ENCODE data around the gene ITGA4.

DNA sequence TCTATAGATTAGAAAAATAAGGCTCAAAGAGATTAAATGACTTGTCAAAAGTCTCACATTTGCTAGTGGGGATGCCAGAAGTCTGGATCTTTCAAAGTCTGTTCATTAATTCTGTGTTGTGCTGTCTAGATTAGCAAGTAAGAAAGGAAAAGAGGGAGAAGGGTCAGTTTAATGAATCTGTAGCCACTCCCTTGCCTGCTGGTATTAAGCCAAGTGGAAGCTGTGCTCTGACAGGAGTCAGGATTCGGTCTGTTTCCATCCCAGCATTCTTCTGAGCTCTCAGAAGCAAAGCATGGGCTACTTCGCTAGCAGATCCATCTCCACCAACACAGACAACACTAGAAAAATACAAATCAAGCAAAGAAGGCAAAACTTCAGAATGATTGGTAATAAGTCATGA, 101.2 kb downstream of the ITGA4 start:
- TF ChIP-seq NFIC (IDR thresholded peaks at IDR 0.05) (no peak), TCF12 (IDR thresholded peaks at IDR 0.05; ENCODE audit: low read depth) (no peak), EGR1 (IDR thresholded peaks at IDR 0.05) (no peak), EP300 (IDR thresholded peaks at IDR 0.05; ENCODE audit: borderline replicate concordance) (no peak), CREB1 (IDR thresholded peaks at IDR 0.05; ENCODE audit: low read depth) (no peak), RAD21 (IDR thresholded peaks at IDR 0.05; ENCODE audit: low read depth) (no peak), YY1 (IDR thresholded peaks at IDR 0.05; ENCODE audit: low read depth) (no peak), TAF1 (IDR thresholded peaks at IDR 0.05; ENCODE audit: low read depth) (no peak), TEAD4 (IDR thresholded peaks at IDR 0.05) (no peak), CEBPB (IDR thresholded peaks at IDR 0.05) (no peak), ZBTB7A (IDR thresholded peaks at IDR 0.05; ENCODE audit: low read depth) (no peak)
- TF ChIP-seq, protein P1, sequence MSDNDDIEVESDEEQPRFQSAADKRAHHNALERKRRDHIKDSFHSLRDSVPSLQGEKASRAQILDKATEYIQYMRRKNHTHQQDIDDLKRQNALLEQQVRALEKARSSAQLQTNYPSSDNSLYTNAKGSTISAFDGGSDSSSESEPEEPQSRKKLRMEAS (IDR thresholded peaks at IDR 0.05), result no peak
